ENCODE results near the gene BMP8B.

The BMP8B gene

DNA sequence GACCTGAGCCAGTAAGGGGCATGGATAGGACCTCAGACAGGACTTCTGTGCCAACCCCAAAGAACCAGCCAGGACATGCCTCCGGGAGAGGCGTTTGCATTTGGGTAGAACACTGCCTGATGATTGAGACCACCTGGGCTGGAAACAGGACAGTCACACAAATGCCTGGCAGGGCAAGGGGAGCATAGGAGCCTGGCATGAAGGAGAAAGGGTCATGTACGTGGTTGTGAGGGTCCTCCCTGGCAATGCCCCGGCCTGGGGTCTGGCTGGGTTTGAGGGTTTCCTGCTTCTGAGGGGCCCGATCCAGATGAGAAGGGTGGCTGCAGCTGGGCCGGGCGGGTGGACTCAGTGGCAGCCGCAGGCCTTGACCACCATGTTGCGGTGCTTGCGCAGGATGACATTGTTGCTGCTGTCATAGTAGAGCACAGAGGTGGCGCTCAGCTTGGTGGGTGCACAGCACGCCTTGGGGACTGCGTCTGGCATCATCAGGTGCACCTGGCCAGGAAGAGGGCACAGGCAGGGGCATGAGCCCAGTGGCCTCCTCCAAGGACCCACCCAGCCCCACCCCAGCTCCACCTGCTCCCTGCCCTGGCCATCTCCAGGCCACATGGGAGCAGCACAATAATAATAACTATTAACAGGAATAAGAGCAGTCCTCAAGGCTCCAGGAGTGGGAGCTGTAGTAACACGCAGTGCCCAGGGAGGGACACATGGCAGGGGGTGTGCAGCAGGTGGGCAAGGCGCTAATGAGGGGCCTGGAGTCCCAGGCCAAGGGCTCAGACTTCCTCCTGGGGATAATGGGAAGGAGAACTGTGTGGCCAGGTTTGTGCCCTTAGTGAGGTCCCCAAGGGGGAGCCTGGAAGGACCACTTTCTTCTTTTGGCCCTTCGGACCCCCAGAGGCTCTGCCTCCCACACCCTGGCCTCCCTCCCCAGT, 28.3 kb downstream of the BMP8B start:
- no peak for DNase-seq (ENCODE audit: low read depth in 2 of 2)

DNA sequence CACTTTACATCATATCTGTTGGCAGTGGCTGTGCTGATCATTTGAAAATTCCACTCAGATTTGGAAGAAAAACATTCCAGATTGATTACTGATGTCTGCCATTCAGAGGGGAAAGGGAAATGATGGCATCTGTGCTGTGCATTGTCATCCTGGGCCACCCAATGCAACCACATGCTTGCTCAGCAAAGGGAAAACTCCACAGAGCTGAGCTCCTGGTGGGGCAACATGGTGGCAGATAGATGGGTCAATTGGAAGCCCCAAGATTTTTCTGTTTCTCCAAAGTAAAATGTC, 29.3 kb downstream of the BMP8B start:
- no peak for DNase-seq (ENCODE audit: low read depth in 2 of 2)

DNA sequence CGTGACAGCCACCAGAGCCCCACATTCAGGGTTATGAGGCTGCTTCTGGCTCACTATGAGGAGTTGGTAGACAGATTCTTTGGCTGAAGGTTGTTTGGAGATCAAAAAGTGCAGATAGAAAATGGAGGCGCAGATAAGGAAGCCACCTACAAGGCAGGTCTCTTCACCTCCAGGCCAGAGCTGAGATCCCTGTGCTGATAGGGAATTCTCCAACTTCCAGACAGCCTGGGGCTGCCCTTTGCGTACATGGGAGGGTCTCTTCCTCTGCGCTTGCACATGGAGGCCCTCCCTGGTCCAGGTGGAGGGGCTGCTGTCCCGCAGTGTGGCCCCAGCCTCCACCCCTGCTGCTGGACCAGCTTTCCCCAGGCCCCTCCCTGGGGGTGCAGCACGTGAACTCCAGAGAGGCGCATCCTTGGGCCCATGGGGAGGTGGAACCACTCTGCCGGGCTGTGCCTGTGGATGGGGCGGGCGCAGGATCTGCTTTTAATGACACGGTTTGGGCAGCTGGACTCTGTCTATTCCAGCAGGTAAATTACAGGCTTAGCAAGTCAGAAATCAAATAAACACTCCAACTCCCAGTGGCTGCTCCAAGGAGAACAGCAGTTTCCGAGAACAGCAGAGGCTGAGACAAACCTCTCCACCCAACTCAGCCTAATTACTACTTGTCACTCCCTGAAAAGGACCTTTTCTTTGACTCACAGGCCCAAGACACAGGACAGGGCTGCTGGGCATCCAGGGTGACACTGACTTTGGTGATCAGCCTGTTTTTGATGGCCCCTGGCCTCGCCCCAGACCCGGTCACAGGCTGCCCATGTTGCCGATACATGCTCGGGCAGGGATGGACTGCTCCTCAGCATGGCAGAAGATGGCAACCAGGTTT, 29.9 kb downstream of the BMP8B start:
- no peak for DNase-seq (ENCODE audit: low read depth in 2 of 2)

DNA sequence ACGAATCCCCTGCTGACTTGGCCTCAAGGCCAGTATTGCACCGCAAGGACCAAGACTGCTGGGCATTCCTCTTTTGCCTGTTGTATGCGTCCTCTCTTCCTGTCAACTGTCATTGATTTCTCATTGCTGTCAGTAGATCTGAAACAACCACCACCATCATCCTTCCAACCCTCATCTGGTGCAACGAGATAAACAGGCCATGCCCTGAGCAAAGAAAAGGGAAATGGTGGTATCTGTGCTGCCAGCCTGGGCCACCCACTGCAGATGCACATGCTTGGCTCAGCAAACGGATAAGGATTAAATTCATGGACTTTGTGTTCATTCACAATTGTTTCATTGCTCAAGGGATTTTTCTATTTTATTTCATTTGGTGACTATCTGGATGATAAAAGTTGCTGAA, 31.2 kb downstream of the BMP8B start:
- DNase-seq (ENCODE audit: low read depth in 2 of 2) = no peak

DNA sequence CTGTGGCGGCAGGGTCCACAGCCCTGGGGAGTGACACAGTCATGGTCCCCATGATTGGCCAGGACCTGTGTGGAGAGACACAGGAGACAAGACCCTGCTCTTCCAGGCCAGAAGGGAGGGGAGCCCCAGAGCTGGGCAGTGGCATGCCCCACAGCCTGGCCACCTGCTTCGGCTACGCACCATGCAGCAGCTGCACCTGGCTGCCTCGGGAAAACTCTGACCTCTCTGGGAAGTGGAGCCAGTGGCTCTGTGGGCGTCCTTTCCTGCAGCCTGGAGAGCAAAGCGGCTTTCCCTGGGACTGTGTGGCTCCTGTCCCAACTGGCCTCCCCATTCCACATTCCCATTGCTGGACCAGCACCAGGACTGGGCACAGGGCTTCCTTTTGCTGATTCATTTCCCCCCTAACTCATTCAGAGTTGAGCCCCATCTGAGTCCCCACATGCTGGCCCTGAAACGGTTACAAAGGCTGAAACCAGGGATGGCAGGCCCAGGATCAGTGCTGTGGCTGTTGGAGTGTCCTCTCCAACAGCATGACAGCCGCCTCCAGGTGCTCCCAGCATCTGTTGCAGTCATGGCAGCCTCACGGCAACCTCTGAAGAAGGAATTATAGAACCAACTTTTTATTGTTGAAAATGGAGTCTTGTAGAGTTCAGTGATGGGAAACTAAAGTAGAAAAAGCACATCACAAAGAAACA, 32.6 kb downstream of the BMP8B start:
- DNase-seq (ENCODE audit: low read depth in 2 of 2) = no peak

DNA sequence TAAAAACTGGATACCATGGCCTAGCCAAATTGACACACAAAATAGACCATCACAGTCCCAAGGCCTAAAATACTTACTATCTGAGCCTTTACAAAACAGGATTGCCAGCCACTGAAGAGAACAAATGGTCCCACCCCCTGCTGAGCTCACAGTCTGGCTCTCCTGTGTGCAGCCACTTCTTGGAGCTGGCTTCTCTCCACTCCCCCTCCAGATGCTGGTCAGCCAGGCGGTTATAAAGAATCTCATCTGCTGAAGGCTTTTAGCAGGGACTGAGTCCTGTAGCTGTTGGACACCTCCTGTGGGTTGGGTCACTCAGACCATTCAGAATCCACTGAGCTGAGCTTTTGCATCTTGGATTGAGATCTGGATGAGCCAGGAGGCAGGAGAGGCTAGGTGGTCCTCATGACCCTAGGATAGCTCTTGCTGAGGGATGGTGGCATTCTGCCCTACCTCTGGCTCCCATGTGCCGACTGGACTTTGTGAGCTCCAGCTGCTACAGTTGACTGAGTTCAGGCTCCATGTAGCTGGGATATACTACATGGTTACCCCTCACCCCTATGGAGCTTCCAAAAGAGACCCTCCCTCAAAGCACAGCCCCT, 33.7 kb downstream of the BMP8B start:
- no peak for DNase-seq (ENCODE audit: low read depth in 2 of 2)

DNA sequence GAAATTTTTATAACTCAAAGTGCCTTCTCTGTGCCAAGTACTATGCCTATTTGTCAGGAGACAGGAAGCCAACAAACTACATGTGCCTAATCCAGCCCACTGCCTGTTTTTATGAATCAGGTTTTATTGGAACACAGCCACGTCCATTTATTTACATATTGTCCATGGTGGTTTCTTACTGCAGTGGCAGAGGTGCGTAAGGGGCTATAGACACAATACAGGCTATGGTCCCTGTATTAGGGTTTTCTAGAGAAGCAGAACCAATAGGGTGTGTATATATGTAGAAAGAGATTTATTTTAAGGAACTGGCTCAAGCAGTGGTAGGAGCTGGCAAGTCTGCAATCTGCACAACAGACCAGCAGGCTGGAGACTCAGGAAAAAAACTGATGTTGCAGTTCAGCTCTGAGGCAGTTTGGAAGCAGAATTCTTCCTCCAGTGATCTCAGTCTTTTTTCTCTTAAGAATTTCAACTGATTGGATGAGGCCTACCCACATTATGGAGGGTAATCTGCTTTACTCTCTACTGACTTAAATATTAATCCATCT, 34.6 kb downstream of the BMP8B start:
- no peak for DNase-seq (ENCODE audit: low read depth in 2 of 2)

DNA sequence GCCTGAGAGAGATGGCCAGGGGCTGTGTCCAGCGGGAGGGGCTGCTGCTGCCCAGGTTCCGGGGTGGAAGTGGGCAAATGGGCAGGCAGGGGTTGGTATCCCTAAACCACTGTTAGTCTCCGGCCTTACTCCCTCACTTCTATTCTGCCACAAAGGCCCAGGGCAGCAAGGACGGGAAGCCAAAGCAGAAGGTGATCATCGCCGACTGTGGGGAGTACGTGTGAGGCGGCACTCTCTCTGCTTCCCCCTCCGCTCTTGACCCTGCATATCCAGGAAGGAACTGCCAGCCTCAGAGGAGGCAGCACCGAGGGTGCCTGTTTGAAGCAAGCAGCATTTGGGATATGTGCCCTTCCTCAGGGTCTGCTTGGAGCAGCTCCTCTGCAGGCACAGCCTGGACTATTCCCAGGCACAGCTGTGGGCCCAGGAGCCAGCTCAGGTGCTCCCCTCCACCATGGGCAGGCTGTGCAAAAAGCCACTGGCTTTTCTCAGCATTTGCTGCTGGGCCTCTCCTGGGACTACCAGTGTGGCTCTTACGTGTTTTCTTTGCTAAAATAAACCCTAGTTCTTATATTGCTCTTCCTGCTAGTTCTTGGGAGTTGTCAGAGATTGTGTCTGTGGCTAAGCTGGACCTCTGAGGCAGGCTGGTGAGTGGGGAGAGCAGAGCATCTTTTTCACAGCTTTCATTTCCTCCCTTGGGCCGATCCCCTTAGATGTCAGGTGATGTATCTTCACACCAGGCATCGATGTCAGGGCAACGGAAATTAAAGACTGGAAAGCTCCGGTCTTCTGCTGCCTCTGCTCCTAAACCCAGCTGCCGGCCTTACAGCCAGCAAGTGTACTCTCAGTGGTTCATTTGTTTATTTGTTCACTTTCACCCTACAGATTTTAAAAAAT, 35.3 kb downstream of the BMP8B start:
- DNase-seq (ENCODE audit: low read depth in 2 of 2) = no peak

DNA sequence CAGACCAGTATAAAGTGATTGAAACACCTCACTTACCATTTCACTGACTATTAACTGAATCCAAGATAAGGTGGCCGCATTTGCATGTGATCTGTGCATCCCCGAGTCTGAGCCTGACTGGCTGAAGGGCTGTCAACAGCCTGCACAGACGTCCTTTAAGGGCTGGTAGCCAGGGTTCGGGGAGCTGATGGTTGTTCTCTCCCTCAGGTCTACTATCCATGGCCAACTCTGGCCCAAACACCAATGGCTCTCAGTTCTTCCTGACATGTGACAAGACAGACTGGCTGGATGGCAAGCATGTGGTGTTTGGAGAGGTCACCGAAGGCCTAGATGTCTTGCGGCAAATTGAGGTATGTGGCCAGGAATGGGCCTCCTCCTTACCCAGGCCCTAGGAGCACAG, 36.0 kb downstream of the BMP8B start:
- no peak for DNase-seq (ENCODE audit: low read depth in 2 of 2)

DNA sequence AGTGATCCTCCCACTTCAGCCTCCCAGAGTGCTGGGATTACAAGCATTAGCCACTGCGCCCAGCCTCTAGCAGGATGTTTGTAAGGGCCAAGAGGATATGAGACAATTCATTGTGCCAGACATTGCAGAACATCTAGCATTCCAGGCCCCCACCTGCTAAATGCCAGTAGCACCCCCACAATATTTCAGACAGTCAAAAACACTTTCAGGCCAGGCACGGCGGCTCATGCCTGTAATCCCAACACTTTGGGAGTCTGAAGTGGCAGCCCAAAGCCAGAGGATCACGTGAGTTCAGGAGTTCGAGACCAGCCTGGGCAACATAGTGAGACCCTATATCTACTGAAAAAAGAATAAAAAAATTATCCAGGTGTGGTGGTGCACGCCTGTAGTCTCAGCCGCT, 37.1 kb downstream of the BMP8B start:
- DNase-seq (ENCODE audit: low read depth in 2 of 2) = no peak

DNA sequence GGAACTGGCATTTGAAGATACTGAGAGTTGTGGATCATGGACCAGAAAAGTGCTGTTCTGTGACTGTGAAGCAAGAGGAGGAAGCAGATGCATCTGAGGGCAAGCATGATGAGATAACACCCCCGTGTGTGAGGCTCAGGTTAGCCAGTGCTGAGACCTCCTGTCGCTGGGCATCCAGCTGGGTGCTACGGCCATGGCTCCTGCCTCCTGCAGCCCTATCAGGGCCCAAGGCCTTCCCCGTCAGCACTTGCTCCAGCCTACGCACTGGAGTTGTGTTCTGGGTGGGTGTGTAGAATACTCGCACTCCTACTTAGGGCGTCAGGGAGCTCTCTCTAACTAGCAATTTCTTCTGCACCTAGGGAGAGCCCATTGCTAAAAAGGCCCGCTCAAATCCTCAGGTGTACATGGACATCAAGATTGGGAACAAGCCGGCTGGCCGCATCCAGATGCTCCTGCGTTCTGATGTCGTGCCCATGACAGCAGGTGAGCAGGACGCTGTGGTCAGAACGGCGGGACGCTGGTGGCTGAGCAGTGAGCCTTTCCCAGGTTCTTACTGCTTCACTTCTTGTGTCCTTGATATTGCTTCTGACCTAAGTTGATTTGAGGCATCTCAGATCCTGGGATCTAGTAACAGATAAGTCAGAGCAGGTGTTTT, 43.5 kb downstream of the BMP8B start:
- DNase-seq (ENCODE audit: low read depth in 2 of 2) = no peak

DNA sequence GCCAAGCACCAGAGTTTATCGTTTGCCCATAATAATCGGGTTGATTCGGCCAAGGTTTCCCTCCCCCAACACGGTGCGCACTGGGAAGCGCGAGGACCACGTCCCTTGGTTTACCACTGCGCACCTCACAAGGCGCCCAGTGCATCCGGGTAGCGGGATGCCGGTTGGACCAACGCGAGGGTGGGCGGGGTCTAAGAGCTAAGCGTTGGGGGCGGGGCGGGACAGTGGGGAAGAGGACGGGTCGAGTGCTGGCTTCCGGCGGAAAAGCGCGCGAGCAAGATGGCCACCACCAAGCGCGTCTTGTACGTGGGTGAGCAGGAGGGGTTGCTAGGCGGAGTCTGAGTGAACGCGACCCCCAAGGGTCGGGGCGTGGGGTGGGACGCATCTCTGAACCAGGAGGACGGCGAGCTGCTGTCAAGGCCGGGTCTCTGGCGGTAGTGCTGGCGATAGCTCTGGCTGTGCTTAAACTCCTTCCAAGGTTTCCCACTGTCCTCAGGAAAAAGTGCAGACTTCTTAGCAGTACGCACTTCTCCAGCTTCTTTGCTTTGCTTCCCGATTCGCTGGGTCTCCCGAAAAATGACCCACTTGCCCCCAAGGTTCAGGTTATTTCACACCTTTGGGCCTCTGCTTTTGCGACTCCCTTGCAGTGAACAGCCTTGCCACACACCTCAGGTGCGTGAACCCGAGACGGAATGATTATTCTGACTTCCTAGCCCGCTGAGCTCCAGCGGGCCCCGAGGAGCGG, 49.9 kb downstream of the BMP8B start, which contains the start of gene PPIE:
Gene PPIE, plus strand, starts transcription at position 261 of the 745 bp plus-strand sequence. Its CDS starts 19 bp downstream, at position 280.
- peak; percentile 94 to 99 for DNase-seq (ENCODE audit: low read depth in 2 of 2)

DNA sequence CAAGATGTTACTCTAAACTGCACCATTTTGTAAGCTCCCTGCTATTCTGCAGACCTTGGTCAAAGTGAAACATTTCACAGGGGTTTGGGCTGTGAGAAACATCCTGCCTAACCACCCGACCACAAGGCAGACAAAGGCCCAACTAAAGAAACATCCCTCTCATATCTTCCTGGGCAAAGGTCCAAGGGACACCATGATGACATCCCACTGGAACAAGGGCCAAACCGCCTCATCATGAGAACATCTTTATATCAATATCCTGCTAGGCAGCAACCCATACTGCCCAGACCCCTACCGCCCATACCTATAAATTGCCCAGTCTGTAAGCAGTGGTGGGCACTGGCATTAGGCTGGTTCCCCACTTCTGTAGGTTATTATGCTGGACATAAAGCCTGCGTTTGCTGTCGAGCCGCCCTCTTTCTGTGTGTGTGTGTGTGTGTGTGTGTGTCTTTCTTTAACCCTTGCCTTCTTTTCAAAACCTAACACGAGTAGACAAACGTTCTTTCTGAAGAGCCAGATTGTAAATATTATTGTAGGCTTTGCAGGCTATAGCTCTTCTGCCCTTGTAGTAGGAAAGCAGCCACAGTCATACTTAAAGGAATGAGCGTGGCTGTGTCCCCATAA, 51.0 kb downstream of the BMP8B start:
- DNase-seq (ENCODE audit: low read depth in 2 of 2) = no peak

DNA sequence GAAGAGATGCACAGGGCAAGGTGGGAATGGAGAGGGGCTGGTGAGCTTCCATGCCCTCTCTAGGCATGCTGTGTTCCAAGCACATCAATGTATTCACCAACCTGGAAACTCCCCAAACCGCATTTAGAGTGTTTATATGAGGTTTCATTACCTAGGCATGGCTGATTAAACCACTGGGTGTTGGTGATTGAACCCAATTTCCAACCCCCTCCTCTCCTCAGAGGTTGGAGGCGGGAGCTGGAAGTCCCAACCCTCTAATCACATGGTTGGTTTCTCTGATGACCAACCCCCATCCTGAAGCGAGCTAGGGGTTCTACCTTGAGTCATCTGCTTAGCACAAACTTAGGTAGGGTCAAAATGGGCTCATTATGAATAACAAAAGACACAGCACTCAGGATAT, 52.9 kb downstream of the BMP8B start:
- DNase-seq (ENCODE audit: low read depth in 2 of 2) = no peak

DNA sequence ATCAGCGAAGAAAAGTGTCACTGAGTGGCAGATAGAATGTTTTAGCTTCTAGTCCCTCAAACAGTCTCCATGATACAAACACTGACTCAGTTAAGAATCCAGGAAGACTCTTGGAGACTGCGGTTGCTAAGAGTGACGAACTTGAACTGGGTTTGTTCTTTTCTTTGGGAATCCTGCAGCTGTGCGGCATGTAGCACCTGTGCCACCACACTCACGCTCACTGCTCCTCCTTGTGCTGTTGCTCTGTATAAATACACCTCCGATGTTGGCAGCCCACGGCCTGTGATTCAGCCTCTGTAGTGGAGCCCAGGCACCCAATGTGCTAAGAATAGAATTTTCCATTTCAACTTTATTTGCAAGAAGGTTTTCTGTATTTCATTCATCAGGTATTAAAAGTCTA, 55.5 kb downstream of the BMP8B start:
- DNase-seq (ENCODE audit: low read depth in 2 of 2) = no peak

DNA sequence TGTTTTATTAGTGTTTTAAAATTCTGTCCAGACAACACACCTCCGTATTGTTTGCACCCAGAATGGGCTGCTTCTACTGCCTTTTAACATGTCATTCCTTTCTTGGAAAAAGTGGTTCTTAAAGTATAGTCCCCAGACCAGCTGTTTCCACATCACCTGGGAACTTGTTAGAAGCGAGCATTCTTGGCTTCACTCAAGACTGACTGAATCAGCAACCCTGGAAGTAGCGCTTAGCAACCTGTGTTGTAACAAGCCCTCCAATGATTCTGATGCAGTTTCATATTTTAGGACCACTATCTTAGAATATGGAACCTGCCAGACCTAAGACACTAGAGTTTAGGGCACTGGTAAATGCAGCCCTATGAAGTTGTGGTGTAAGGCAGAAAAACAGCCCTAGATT, 55.9 kb downstream of the BMP8B start:
- DNase-seq (ENCODE audit: low read depth in 2 of 2) = no peak

DNA sequence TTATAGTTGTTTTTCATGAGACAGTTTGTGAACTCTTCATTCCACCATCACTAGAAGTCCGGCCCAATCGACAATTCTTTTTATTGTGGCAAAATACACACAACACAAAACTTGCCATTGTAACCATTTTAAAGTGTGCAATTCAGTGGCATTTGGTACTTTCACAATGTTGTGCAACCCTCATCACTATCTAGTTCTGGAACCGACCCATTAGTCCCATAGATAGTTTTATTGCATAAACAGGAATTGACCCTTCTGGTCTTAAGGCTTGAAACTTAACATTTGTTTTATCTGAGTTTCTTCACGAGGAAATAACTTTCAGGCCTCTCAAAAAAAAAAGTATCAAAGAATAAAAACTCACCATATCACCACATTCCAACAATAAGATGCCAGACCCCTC, 58.8 kb downstream of the BMP8B start:
- DNase-seq (ENCODE audit: low read depth in 2 of 2) = no peak

DNA sequence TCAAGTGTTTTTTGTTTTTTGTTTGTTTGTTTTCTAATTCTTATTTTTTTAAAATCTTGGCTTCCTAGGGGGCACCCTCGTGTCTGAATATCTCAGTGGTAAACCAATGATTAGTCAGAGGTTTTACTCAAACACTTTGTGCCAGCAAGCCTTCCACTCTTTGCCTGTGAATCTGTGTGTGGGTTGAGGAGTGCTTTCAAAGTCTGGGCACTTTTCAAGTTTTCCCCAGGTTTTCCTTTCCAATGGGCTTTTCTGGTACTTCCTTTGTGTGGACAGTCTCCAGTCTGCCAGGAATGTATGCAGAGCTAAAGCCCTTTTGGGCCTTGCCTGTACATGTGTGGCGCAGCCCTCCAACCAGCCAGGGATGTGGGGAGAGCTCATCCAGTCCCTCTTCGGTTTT, 59.6 kb downstream of the BMP8B start:
- no peak for DNase-seq (ENCODE audit: low read depth in 2 of 2)

DNA sequence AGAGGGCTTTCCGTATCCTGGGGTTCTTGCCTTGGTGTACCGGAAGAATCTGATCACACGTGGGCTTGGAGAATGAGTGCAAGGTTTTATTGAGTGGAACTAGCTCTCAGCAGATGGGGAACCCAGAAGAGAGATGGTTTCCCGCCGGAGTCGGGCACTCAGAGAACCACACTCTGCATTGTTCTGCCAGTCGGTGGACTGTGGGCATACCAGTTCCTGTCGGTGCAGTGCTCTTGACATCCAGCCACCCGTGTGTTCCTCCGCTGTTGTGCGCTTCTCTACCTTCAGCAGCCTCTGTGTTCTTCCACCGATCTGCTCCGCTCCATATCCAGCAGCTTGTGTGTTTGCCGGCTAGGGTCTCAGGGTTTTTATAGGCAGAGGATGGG, 60.7 kb downstream of the BMP8B start:
- DNase-seq (ENCODE audit: low read depth in 2 of 2) = no peak
